HepG2 (cell line): ENCODE results near the gene KCNIP3. TPM values are rescaled to one million over a fixed set of nuclear protein-coding genes. Genes with fewer than 3 reads are reported as not detected.

Experiments used
- ATF7 ChIP-seq, 2 experiments: fragments of 450-650 bp in 1 of 2; sonication (generic) in 1 of 2; formaldehyde crosslinking in 1 of 2; IDR thresholded peaks; 2 replicates each; pipeline versions ENCODE4 v1.4.0 to v1.6.1; 2016 to 2020; ENCODE audit warnings: antibody characterized with exemption in 1 of 2, mild to moderate bottlenecking in 1 of 2, missing genetic modification reagents in 1 of 2
- CBFB ChIP-seq: sonication (generic); formaldehyde crosslinking; IDR thresholded peaks from 2 replicates; pipeline ENCODE4 v1.4.0; 2020; ENCODE audit warnings: missing genetic modification reagents
- DPF2 ChIP-seq: sonication (generic); formaldehyde crosslinking; IDR thresholded peaks from 2 replicates; pipeline ENCODE4 v1.4.0; 2020; ENCODE audit warnings: mild to moderate bottlenecking, low read depth, missing genetic modification reagents, borderline replicate concordance
- E2F2 ChIP-seq: sonication (generic); formaldehyde crosslinking; IDR thresholded peaks from 2 replicates; pipeline ENCODE4 v1.4.0; 2020; ENCODE audit warnings: missing genetic modification reagents, borderline replicate concordance
- HOXA9 ChIP-seq: sonication (generic); formaldehyde crosslinking; IDR thresholded peaks from 2 replicates; pipeline ENCODE4 v1.8.1; 2022; ENCODE audit warnings: missing genetic modification reagents, mild to moderate bottlenecking, moderate library complexity, borderline replicate concordance
- NFATC3 ChIP-seq: sonication (generic); formaldehyde crosslinking; IDR thresholded peaks from 2 replicates; pipeline ENCODE4 v1.5.1; 2020; ENCODE audit warnings: mild to moderate bottlenecking, missing genetic modification reagents
- NR0B2 ChIP-seq: sonication (generic); formaldehyde crosslinking; IDR thresholded peaks from 2 replicates; pipeline ENCODE4 v1.4.0; 2020; ENCODE audit warnings: mild to moderate bottlenecking, missing genetic modification reagents
- RBFOX2 ChIP-seq: fragments of 200-400 bp; formaldehyde crosslinking; IDR thresholded peaks from 2 replicates; pipeline ENCODE4 v1.6.1; 2017; ENCODE audit warnings: low read depth, mild to moderate bottlenecking, low read length
- SP1 ChIP-seq, 2 experiments: fragments of 450-650 bp in 1 of 2; sonication (generic) in 1 of 2; formaldehyde crosslinking in 1 of 2; IDR thresholded peaks; 2 replicates each; pipeline versions ENCODE4 v1.4.0 to v1.6.1; 2016 to 2020; ENCODE audit warnings: missing genetic modification reagents in 1 of 2
- TBX2 ChIP-seq: sonication (generic); formaldehyde crosslinking; IDR thresholded peaks from 2 replicates; pipeline ENCODE4 v1.5.0; 2020; ENCODE audit warnings: missing genetic modification reagents, mild to moderate bottlenecking, borderline replicate concordance
- TFAP4 ChIP-seq: sonication (generic); IDR thresholded peaks from 2 replicates; pipeline ENCODE4 v1.6.1; 2016; ENCODE audit warnings: low read depth, borderline replicate concordance
- ZBTB46 ChIP-seq: sonication (generic); formaldehyde crosslinking; IDR thresholded peaks from 2 replicates; pipeline ENCODE4 v1.4.0; 2020; ENCODE audit warnings: mild to moderate bottlenecking, missing genetic modification reagents, borderline replicate concordance
- ZNF251 ChIP-seq: sonication (generic); formaldehyde crosslinking; IDR thresholded peaks from 2 replicates; pipeline ENCODE4 v1.9.0; 2021; ENCODE audit warnings: mild to moderate bottlenecking, missing genetic modification reagents
- ZNF317 ChIP-seq: sonication (generic); formaldehyde crosslinking; IDR thresholded peaks from 2 replicates; pipeline ENCODE4 v1.5.0; 2020; ENCODE audit warnings: mild to moderate bottlenecking, missing genetic modification reagents
- ZNF33B ChIP-seq: sonication (generic); formaldehyde crosslinking; IDR thresholded peaks from 2 replicates; pipeline ENCODE4 v1.5.1; 2020; ENCODE audit warnings: mild to moderate bottlenecking, missing genetic modification reagents
- ZNF343 ChIP-seq: sonication (generic); formaldehyde crosslinking; IDR thresholded peaks from 2 replicates; pipeline ENCODE4 v1.4.0; 2020; ENCODE audit warnings: mild to moderate bottlenecking, missing genetic modification reagents
- ZNF646 ChIP-seq: sonication (generic); formaldehyde crosslinking; IDR thresholded peaks from 2 replicates; pipeline ENCODE4 v1.9.0; 2021; ENCODE audit warnings: mild to moderate bottlenecking, missing genetic modification reagents
- ZNF670 ChIP-seq: sonication (generic); formaldehyde crosslinking; IDR thresholded peaks from 2 replicates; pipeline ENCODE4 v1.8.0; 2022; ENCODE audit warnings: mild to moderate bottlenecking, missing genetic modification reagents, borderline replicate concordance
- polyA plus RNA-seq, 8 experiments: library from polyadenylated mRNA; depleted of rRNA in 3 of 8; stranded (reverse) in 7 of 8; unstranded in 1 of 8; fragments of >200 nt; fragmentation: Illumina TruSeq in 4 of 8; extraction: Trizol in 4 of 8; gene quantifications; 2 replicates each; pipeline versions ENCODE4 v1.2.1 to v1.2.3, GENCODE V29; 2011 to 2016; ENCODE audit warnings: low read depth in 4 of 8, missing spikeins in 1 of 8, mixed read lengths in 1 of 8; ENCODE audit not compliant: insufficient read depth in 1 of 8
- total RNA-seq, 5 experiments: library from RNA; depleted of rRNA; stranded (reverse); fragments of >200 nt; fragmentation: Illumina TruSeq; extraction: Trizol; gene quantifications; 2 replicates each; pipeline ENCODE4 v1.2.3, GENCODE V29; 2016; ENCODE audit warnings: low read depth in 1 of 5

Gene KCNIP3
- total and polyA plus RNA-seq, 2 of the 13 experiments (the other 11 are each of a cell fraction or from before 2014, with no cell fraction given), result not detected

- TF ChIP-seq ZBTB46 (CRISPR knock-in tag) (no peak), ZNF670 (peak; percentile 88; the same call in 1 of the 2 replicates), ATF7 (IDR thresholded peaks at IDR 0.05) (no peak), ATF7 (CRISPR knock-in tag; IDR thresholded peaks at IDR 0.05) (no peak; the same call in 1 of the 2 replicates), DPF2 (CRISPR knock-in tag) (0 out of 2 replicates have a peak, but pooled peaks have one; percentile 70), E2F2 (CRISPR knock-in tag) (no peak), TBX2 (CRISPR knock-in tag) (peak; percentile 84; the same call in 1 of the 2 replicates), ZNF251 (no peak), NFATC3 (CRISPR knock-in tag) (no peak), ZNF33B (CRISPR knock-in tag) (no peak), NR0B2 (peak; percentile 59; the same call in 1 of the 2 replicates), CBFB (CRISPR knock-in tag) (peak; percentile 68; the same call in 1 of the 2 replicates), TFAP4 (peak; percentile 97), ZNF317 (CRISPR knock-in tag) (0 out of 2 replicates have a peak, but pooled peaks have one; percentile 37), HOXA9 (CRISPR knock-in tag) (no peak), ZNF343 (CRISPR knock-in tag) (peak; percentile 96), RBFOX2 (no peak), ZNF646 (no peak), SP1 (IDR thresholded peaks at IDR 0.05) (no peak), SP1 (CRISPR knock-in tag; IDR thresholded peaks at IDR 0.05) (no peak)
Observed at GRCh38 chr2:95390272-95390880, 93.2 kb downstream of the KCNIP3 start (continued).
